GM18873 (cell line): ENCODE data around the gene KRTCAP2.

Experiments
- ATAC-seq: cut with Tn5 transposase; IDR thresholded peaks from one replicate; pipeline ENCODE4 v1.9.1; 2021; ENCODE audit warnings: mild to moderate bottlenecking, moderate library complexity, moderate number of reproducible peaks; ENCODE audit not compliant: unreplicated experiment, low FRiP score

The KRTCAP2 gene

DNA sequence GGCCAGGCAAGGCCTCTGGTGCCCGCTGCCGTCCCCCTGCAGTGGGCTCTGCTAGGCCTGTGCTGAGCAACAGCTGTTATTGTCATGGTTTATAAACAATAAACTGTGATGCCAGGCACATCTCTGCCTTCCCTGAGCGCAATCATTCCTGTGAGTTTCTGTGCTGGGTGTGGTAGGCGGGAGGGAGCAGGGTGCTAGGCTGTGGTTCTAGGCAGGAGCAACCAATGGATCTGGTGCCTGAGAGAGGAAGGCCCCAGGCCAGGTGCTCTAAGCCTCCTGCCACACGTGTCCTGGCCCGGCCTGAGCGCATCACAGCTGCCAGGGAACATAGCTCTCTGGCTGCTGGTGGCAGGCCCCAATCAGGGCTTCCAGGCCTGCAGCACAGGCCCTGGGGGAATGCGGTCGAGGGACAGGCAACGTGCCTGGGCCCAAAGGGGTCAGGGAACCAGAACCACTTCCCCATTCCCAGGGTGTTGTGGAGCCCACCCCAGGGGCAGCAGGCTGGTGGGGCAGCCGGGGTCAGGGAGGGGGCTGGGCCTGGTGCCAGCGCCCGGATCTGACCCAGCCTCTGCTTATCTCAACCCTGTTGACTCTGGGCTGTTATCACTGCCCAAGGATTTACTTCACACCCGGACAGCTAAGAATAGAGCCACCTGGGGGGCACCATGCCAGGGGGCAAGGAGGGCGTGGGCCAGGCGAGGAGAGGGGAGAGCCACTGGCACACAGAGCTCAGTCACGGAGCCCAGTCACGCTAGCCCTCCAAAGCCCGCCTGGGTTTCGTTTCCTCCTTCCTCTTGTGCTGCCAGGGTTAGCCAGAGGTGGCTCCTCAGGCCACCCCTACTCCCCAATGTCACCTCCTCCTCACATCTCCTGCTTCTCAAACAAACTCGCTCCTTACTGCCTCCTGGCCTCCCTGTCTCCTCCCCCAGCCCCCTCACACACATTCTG is 12.0 kb upstream of the KRTCAP2 start:
- ATAC-seq = peak; percentile 79

DNA sequence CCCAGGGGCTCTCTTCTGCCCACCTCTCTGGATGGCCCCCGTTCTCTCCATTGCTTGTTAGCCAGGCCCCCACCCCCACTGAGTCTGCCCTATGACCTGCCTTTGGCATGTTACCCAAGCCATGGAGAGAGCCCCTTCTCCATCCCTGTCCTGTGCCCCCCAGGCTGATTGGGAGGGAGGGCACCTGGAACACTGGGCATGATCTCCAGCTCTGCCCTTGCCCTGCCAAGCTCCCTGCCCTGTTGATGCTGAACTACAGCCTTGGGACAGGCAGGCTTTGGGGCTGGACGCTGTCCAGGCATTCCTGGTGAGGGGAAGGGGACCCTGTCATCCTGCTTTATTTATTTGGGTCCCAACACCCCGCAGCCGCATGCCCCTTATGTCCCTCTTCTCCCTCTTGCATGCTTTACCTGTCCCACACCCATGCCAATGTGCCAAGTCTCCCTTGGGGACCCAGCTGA is 11.3 kb upstream of the KRTCAP2 start:
- no peak for ATAC-seq

DNA sequence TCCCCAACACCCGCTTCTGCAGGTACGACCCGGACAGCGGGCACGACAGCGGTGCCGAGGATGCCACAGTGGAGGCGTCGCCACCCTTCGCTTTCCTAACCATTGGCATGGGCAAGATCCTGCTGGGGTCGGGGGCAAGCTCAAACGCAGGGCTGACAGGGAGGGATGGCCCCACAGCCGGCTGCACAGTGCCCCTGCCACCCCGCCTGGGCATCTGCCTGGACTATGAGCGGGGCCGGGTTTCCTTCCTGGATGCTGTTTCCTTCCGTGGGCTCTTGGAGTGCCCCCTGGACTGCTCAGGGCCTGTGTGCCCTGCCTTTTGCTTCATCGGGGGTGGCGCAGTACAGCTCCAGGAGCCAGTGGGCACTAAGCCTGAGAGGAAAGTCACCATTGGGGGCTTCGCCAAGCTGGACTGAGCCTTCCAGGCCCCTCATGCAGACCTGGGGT is 10.7 kb upstream of the KRTCAP2 start:
- no peak for ATAC-seq

DNA sequence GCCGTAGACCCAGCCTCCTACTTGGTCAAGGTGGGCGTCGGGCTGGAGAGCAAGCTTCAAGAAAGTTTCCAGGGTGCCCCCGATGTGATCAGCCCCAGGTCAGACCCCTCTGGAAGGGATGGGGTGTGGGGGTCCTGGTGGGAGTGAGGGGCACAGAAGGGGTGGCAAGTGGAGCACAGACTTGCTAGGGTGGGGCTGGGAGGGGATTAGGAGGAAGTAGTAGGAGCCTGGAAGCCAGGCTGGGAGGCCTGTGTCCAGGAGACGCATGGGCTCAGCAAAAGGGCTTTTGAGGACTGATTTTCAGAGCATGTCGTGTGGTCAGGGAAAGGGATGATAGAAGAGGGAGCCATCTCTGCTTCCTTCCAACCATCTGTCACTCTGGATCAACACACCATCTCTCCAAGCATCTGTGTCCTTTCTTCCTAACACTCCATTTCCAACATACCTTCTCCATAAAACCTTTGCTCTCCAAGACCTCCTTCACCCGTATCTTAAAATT is 9.0 kb upstream of the KRTCAP2 start:
- no peak for ATAC-seq

DNA sequence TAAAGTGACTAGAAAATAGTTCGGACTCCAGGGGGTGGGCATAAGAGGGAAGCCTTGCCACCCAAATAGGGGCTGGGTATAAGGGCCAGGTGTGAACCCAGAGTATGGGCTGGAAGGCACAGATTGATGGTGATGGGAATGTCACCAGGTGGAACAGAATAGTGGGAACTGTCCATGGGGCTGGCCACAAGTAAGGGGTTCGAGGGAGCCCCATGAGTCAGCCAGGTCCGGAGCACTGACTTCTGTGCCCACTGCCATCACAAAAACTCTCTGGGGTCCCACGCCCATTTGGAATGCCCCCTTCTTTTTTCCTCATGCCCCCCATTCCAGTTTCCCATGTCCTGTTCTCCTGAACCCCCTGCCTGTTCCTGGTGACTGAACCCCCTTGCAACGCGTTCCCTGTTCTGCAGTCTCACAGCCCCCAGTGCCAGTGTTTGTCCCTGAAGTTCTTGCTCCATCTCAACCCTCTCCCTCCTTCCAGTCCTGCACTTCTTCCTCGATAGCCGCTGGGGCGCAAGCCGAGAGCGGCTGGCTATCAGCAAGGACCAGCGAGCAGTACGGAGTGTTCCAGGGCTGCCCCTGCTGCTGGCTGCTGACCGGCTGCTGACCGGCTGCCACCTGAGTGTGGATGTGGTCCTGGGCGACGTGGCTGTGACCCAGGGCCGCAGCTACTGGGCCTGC is 8.4 kb upstream of the KRTCAP2 start:
- no peak for ATAC-seq

DNA sequence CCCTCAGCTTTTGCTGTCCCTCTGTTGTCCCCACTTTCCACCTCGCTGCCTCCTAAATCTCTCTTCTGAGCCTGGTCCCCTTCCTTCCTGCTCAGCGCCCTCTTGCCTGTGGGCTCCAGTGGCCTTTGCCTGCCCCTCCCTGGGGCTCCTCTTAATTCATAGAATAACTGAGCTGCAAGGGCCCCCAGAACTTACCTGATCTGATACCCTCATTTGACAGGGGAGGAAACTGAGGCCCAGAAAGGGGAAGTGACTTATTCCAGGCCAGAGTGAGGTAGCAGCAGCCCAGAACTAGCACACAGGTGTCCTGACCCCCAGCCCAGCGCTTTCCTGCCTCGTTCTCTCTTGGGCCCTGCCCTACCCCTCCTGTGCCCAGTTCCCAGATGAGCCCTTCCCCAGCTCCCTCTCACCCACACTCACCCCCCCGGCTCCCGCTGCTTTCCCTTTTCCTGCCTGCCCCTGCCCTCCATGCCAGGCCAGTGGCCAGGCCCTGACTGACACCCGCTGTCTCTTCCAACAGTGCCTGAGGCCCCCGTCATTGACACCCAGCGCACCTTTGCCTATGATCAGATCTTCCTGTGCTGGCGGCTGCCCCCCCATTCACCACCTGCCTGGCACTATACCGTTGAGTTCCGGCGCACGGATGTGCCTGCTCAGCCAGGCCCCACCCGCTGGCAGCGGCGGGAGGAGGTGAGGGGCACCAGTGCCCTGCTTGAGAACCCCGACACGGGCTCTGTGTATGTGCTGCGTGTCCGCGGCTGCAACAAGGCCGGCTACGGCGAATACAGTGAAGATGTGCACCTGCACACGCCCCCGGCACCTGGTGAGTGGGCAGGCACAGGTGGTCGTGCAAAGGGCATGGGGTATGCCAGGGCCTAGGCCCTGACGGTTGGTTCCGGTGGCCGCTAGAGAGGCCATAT is 6.3 kb upstream of the KRTCAP2 start:
- ATAC-seq = no peak

DNA sequence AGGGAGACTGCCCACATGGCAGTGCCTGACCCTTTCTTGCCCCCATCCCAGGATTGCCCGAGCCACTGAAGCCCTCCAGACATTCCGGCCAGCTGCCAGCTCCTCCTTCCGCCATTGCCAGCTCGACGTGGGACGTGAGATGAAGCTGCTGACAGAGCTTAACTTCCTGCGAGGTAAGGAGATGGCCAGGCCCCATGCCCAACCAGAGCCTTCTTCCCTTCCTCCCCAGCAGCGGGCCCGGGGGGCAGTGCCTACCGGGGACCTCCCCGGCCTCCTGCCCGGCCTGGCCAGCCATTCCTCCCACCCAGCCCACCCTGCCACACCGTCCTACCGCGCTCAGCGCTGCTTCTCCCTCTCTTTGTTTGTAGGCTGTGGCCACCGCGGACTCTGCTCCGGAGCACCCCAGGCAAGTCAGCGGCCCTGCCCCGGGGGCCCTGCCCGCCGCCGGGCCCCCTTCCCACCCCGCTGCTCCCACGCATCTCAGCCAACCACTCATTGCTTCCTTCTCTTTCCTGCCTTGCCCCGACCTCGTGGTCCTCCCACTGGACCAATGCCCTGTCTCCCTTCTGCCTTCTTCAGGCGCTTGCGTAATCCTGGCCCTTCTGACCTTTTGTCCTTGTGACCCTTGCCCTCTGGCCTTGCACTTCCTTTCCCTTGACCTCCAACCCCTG is 5.5 kb upstream of the KRTCAP2 start:
- ATAC-seq = no peak

DNA sequence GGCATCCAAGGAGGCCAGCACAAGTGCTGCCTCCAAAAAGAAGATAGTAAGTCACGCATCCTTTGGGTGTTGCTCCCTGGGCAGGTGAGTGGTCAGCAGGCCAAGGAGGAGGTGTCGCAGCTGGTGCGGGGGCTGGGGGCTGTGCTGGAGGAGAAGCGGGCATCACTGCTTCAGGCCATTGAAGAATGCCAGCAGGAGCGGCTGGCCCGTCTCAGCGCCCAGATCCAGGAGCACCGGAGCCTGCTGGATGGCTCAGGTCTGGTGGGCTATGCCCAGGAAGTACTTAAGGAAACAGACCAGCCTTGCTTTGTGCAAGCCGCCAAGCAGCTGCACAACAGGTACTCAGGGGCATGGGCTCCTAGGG is 4.8 kb upstream of the KRTCAP2 start:
- no peak for ATAC-seq

DNA sequence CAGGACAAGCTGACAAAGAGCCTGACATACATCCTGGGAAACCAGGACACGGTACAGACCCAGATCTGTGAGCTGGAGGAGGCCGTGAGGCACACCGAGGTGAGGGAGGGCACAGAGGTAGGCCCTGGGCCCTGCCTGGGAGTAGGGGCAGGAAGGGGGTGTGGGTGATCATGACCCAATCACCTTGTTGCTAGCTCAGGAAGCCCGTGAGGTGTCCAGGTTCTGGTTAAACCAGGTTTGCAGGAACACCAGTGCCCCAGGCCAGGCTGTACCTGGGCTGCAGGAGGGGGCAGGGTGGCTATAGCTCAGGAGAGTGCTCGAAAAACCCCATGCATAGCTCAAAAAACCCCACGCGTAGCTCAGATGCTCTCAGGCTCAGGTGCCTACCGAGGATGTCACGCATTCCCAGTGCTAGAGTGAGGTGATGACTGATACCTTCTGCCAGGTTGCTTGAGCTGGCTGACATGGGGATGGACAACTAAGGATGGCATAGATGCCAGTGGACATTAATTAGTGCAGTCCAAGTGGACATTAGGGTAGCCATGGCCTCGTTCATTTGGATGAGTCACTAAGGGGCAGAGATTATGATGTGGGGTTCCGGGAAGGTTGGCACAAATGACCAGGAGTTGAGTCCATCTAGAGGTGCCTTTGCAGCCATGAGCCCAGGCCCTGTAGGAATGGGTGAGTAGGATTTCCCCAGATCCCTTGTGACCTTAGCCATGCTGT is 4.3 kb upstream of the KRTCAP2 start:
- no peak for ATAC-seq

DNA sequence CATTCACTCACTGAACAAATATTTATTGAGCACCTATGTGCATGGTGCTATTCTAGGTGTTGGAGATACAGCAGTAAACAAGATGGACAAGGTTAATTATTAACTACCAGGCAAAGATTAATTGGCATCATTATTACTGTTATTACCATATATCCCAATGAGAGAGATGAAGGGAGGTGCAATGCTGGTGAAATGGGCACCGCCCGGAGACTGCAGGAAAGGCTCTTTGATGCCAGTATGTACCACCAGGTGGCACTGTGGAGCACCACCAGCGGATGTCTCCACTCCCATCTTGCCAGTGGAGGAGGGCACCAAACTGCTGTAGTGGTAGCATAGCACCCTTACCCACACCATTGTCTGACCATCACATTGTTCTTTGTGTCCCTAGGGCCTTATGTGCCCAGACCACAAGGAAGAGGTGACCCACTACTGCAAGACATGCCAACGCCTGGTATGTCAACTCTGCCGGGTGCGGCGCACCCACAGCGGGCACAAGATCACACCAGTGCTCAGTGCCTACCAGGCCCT is 3.5 kb upstream of the KRTCAP2 start:
- no peak for ATAC-seq

DNA sequence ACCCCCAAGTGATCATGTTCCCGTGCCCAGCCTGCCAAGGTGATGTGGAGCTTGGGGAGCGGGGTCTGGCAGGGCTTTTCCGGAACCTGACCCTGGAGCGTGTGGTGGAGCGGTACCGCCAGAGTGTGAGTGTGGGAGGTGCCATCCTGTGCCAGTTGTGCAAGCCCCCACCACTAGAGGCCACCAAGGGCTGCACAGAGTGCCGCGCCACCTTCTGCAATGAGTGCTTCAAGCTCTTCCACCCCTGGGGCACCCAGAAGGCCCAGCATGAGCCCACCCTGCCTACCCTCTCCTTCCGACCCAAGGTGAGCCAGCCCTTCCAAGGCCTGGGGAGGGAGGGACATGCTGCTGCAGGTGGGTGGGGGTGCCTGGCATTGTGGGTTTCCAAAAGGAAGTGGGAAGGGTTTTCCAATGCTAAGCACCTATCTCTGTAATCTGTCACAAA is 2.8 kb upstream of the KRTCAP2 start:
- ATAC-seq = no peak

DNA sequence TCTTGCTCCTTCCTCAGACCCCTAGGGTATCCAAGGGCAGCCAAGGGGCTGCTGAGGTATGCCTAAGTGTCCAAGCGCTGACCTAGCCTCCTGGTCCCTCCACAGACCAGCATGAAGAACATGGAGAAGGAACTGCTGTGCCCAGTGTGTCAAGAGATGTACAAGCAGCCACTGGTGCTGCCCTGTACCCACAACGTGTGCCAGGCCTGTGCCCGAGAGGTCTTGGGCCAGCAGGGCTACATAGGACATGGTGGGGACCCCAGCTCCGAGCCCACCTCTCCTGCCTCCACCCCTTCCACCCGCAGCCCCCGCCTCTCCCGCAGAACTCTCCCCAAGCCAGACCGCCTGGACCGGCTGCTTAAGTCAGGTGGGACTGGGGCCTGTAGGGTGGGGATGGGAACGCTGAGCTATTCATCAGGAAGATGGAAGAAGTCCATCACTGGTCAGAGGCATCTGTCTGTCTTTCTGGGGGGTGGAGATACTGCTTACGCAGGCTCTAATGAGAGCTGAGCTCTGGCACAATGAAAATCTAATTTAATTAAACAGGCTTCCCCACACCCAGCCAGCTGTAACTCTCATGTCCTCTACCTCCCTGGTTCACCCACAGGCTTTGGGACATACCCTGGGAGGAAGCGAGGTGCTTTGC is 2.3 kb upstream of the KRTCAP2 start:
- no peak for ATAC-seq

DNA sequence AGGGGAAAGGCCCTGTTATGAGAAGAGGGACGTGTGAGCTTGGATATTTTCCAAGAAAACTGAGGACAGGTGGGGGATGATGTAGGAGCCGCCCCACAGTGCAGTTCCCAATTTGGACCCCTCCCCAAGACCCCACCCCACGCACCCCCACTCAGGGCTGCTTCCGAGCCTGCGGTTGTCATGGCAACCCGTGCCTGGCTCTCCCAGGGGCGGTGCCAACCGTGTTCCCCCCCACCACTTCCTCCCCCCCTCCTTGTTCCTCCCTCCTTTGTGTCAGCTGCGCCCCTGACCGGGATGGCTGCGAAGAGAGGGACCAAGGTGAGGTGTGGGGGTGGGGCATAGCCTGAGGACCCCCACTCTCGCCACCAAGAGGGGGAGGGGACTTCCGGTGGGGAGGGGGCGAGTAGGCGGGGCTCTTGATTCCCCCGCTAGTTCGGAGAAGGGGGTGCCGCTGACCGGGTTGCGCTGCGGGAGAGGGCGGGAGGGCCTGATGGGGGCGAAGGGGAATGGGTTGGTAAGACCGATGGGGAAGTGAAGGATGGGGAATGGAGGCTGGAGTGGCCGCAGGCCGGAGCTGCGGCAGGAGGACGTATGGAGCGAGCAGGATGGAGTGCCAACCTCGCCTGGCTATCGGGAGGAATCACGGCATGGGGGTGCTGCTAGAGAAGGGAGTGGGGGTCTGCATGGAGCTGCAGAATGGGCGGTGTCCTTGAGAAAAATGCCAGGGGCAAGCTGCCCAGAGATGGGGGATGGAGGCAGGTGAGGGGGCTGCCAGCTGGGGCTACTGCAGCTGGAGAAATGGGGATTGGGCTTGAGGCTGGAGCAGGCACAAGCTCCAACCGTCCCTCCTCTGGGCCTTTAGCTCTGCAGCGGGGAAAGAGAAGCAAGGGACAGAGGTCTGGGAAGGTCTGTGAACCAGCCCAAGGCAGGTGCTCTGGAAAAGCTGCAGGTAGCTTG is 1.5 kb upstream of the KRTCAP2 start:
- no peak for ATAC-seq

DNA sequence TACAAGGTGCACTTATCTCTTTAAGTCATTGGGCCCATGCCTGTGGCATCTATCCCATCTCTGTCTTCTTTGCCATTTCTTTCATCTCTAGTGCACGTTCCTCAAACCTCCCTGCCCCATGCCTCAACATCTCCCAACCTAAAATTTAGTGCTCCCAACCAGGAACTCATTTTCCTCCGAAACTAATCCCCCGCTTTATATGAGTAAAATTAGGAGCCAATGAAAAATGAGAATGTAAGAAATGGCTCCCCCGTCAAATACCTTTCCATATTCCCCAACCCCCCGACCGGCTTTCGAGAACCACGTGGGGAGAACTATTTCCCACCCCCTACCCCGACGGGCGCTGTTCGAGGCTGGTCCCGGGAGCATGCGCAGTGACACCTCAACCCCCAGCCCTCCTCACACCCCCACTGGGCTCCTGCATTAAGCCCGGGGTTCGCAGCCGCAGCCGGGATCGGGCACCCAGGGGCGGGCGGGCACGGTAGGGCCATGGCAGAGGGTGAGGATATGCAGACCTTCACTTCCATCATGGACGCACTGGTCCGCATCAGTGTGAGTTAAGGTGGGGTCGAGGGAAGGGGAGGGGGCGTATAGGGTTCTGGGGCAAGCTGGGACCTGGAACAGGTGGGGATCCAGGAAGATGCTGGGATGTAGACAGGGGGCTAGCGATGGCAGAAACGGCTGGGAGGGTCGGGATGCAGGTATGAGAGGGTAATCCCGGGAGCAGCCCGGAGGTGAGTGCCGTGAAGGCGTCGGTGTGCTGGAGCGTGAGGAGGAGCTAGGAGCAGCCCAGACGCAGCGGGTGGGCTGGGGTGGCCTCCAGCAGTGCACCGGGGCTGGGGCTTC is 597 bp upstream of the KRTCAP2 start, which contains the start of gene TRIM46:
Gene TRIM46, plus strand, starts transcription at position 372 of the 846 bp plus-strand sequence. Its CDS starts 118 bp downstream, at position 490.
- ATAC-seq = no peak

DNA sequence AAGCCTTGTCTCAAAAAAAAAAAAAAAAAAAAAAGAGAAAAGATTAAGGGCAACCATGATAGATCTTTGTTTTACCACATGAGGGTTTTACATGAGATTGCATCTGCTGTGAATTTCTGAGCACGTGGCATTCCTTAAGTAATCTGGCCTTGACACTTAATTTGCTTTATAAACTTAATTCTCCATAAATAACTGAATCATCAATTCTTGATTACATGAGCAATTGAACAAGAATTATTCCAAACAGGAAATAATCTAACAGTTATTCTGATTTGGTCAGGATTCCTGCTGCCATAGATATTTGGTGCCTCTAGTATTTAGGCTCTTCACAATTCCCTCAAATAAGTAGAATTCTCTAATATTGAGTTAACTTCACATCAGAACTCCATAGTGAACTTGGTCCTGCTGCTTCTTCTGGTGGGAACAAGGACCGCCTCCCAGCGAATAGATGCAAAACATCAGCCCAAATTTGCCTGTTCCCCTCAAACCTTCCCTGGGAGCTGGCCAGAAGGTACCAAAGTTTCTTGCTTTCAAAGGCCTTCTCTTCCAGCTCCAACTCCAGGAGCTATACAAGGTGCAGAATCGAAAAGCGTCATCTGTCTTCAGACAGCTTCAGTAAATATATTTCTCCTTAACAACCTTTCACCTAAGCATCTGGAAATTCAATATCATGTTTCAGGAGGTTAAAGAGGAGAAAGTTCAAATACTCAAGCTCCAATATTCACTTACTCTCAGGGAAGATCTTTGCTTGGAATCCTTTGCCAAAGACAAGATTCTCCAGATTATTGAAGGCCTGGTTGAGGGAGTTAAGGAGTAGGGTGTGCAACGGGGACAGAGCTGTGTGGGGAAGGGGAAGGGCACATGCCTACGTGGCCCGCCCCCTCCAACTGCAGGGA is 1.0 kb downstream of the KRTCAP2 start:
- ATAC-seq = no peak
